Measurements from ENCODE around the gene NDST1. TPM values are rescaled to one million over a fixed set of nuclear protein-coding genes. Genes with fewer than 3 reads are reported as not detected.

Gene NDST1
- total RNA-seq, 1 experiment from 2014 or later = 42.6 TPM

DNA sequence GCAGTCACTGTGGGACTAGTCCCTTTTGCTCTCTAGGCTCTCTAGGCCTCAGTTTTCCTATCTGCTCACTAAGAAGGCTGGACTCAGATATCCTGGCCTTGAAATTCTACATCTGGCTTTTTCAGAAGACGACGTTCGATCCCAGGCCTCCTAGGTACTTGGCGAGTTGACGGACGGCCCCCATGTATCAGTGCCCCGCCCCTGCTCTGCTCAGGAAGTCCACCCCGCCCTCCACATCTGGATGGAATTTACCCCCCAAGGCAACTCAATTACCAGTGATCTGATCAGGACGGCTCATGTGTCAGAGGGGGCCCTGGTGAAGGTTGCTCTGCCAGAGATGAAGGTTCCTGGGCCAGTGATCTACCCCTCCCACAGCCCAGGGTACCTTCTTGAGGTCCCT, 88.4 kb downstream of the NDST1 start:
- DNase-seq = no peak
- no peaks in the 10 kb centered on the region for H3K36me3 ChIP-seq (ENCODE audit: low read depth, low read length)
- no peaks in the 10 kb centered on the region for H3K27me3 ChIP-seq (ENCODE audit: low read length)
- ChIA-PET CTCF (no interaction called here), POLR2A (ENCODE audit: unreplicated experiment) (no interaction called here)
- no peaks in the 10 kb centered on the region for H4K20me1 ChIP-seq (ENCODE audit: low read length)
- ATAC-seq = no peak
- H3K9me2 ChIP-seq (replicated peaks; ENCODE audit: low read length) = no peaks in the 10 kb centered on the region
- no peak overlapping the region for H3K4me2 ChIP-seq (ENCODE audit: low read length)
- no peaks in the 10 kb centered on the region for H3K79me2 ChIP-seq (ENCODE audit: low read length)
- peaks cover 5% of the 10 kb centered on the region; the same call in 1 of the 2 replicates for H3K4me1 ChIP-seq (ENCODE audit: insufficient read depth, low read length)
- H3K9me3 ChIP-seq (ENCODE audit: low read length) = no peaks in the 10 kb centered on the region
- H3K27ac ChIP-seq (ENCODE audit: low read length) = no peak overlapping the region
- no peak overlapping the region for H3K4me3 ChIP-seq (ENCODE audit: low read length)
- H2AFZ ChIP-seq (ENCODE audit: low read length) = no peak overlapping the region
- TF ChIP-seq CTCF (conservative IDR thresholded peaks at IDR 0.05; ENCODE audit: low read depth, low read length) = no peak
- no peak for TF ChIP-seq EZH2 (IDR thresholded peaks at IDR 0.05; ENCODE audit: low read length, unreplicated experiment)
- TF ChIP-seq EZH2phosphoT487 (IDR thresholded peaks at IDR 0.05; ENCODE audit: borderline replicate concordance, low read length) = no peak
- no TSS peak for BruUV-seq (replicated peaks)
- no peak overlapping the region for H3K9ac ChIP-seq (ENCODE audit: low read length)
- intact Hi-C loops (cut with micrococcal nuclease) = no loop called here
- H3F3A ChIP-seq (ENCODE audit: low read length, unreplicated experiment) = no peaks in the 10 kb centered on the region

DNA sequence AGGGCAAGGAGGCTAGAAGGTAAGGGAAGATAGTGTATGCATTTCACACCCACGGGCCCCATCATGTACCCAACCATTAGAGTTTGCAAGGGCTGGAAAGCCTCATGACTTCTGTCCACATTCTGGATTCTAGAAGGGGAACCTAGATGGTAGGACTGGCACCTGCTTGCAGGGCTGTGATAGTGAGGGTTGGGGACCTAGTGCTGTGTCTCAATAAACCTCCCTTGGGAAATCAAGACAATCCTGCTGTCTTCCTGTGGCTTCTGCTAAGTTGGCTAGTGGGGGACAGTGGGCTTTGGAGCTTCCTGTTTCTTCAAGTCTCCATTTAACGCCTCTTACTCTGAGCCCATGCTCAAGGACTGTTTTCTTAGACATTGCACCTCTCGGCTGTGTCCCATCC, 88.9 kb downstream of the NDST1 start:
- H4K20me1 ChIP-seq (ENCODE audit: low read length) = no peaks in the 10 kb centered on the region
- ATAC-seq (no peak), DNase-seq (no peak)
- POLR2A ChIA-PET (ENCODE audit: unreplicated experiment) = no interaction called here
- CTCF ChIA-PET = no interaction called here
- H3F3A ChIP-seq (ENCODE audit: low read length, unreplicated experiment) = no peaks in the 10 kb centered on the region
- no peaks in the 10 kb centered on the region for H3K79me2 ChIP-seq (ENCODE audit: low read length)
- H3K4me1 ChIP-seq (ENCODE audit: insufficient read depth, low read length) = peaks cover 5% of the 10 kb centered on the region; the same call in 1 of the 2 replicates
- H3K9ac ChIP-seq (ENCODE audit: low read length) = no peak overlapping the region
- no peaks in the 10 kb centered on the region for H3K36me3 ChIP-seq (ENCODE audit: low read depth, low read length)
- intact Hi-C loops (cut with micrococcal nuclease) = no loop called here
- H3K27ac ChIP-seq (ENCODE audit: low read length) = no peak overlapping the region
- H3K9me2 ChIP-seq (replicated peaks; ENCODE audit: low read length) = no peaks in the 10 kb centered on the region
- H3K4me3 ChIP-seq (ENCODE audit: low read length) = no peak overlapping the region
- no peak overlapping the region for H3K4me2 ChIP-seq (ENCODE audit: low read length)
- no peaks in the 10 kb centered on the region for H3K27me3 ChIP-seq (ENCODE audit: low read length)
- BruUV-seq (replicated peaks) = no TSS peak
- TF ChIP-seq EZH2phosphoT487 (IDR thresholded peaks at IDR 0.05; ENCODE audit: borderline replicate concordance, low read length) = no peak
- no peak for TF ChIP-seq CTCF (conservative IDR thresholded peaks at IDR 0.05; ENCODE audit: low read depth, low read length)
- TF ChIP-seq EZH2 (IDR thresholded peaks at IDR 0.05; ENCODE audit: low read length, unreplicated experiment) = no peak
- H3K9me3 ChIP-seq (ENCODE audit: low read length) = no peaks in the 10 kb centered on the region
- H2AFZ ChIP-seq (ENCODE audit: low read length) = no peak overlapping the region

GRCh38 chr5:150598006-150598405, 90.1 kb downstream of the NDST1 start:
- Histone ChIP-seq H3K9me2 (replicated peaks; ENCODE audit: low read length) (no peaks in the 10 kb centered on the region), H3K79me2 (ENCODE audit: low read length) (no peaks in the 10 kb centered on the region), H3K4me1 (ENCODE audit: insufficient read depth, low read length) (peaks cover 5% of the 10 kb centered on the region; the same call in 1 of the 2 replicates), H2AFZ (ENCODE audit: low read length) (no peak overlapping the region), H3F3A (ENCODE audit: low read length, unreplicated experiment) (no peaks in the 10 kb centered on the region), H3K36me3 (ENCODE audit: low read depth, low read length) (no peaks in the 10 kb centered on the region), H3K27me3 (ENCODE audit: low read length) (no peaks in the 10 kb centered on the region), H4K20me1 (ENCODE audit: low read length) (no peaks in the 10 kb centered on the region), H3K9me3 (ENCODE audit: low read length) (no peaks in the 10 kb centered on the region), H3K27ac (ENCODE audit: low read length) (no peak overlapping the region), H3K4me3 (ENCODE audit: low read length) (no peak overlapping the region), H3K9ac (ENCODE audit: low read length) (no peak overlapping the region), H3K4me2 (ENCODE audit: low read length) (no peak overlapping the region)
- ChIA-PET CTCF (no interaction called here), POLR2A (ENCODE audit: unreplicated experiment) (no interaction called here)
- TF ChIP-seq CTCF (conservative IDR thresholded peaks at IDR 0.05; ENCODE audit: low read depth, low read length) (no peak), EZH2phosphoT487 (IDR thresholded peaks at IDR 0.05; ENCODE audit: borderline replicate concordance, low read length) (no peak), EZH2 (IDR thresholded peaks at IDR 0.05; ENCODE audit: low read length, unreplicated experiment) (no peak)
- BruUV-seq (replicated peaks) = no TSS peak
- ATAC-seq (no peak; the same call in 1 of the 2 replicates), DNase-seq (no peak)
- intact Hi-C loops (cut with micrococcal nuclease) = no loop called here
